A549 (cell line): ENCODE measurements around the gene LCN15.

Experiments used
- CTCF ChIP-seq: fragments of >200 bp; sonication (Bioruptor Twin); formaldehyde crosslinking; IDR thresholded peaks from 3 replicates; pipeline ENCODE4 v1.5.1; 2016
- FOSL2 ChIP-seq, 2 experiments: fragments of 450-650 bp in 1 of 2; fragments of >200 bp in 1 of 2; sonication (Bioruptor Twin) in 1 of 2; formaldehyde crosslinking; IDR thresholded peaks; 2 replicates each; pipeline versions ENCODE4 v1.5.0 to v1.6.1; 2016 to 2020; ENCODE audit warnings: mild to moderate bottlenecking in 1 of 2, moderate library complexity in 1 of 2
- JUNB ChIP-seq: fragments of >200 bp; sonication (Bioruptor Twin); formaldehyde crosslinking; IDR thresholded peaks from 2 replicates; pipeline ENCODE4 v1.6.1; 2016
- MAFK ChIP-seq: fragments of 450-650 bp; IDR thresholded peaks from 2 replicates; pipeline ENCODE4 v1.6.1; 2014; ENCODE audit not compliant: partially characterized antibody
- PHF8 ChIP-seq: fragments of 200-600 bp; sonication (generic); IDR thresholded peaks from 2 replicates; pipeline ENCODE4 v1.6.1; 2016; ENCODE audit warnings: low read depth, mild to moderate bottlenecking, antibody characterized with exemption, moderate library complexity, borderline replicate concordance
- RNF2 ChIP-seq: fragments of 200-600 bp; sonication (generic); IDR thresholded peaks from 2 replicates; pipeline ENCODE4 v1.6.1; 2016; ENCODE audit warnings: low read depth, mild to moderate bottlenecking, antibody characterized with exemption, moderate library complexity, borderline replicate concordance
- ZFP36 ChIP-seq: fragments of 450-650 bp; IDR thresholded peaks from 2 replicates; pipeline ENCODE4 v1.6.1; 2014; ENCODE audit warnings: borderline replicate concordance; ENCODE audit not compliant: partially characterized antibody

GRCh38 chr9:136744773-136745172 is 19.5 kb downstream of the LCN15 start:
- no peak for TF ChIP-seq MAFK
- TF ChIP-seq ZFP36, result no peak
- TF ChIP-seq CTCF, result no peak
- no peak for TF ChIP-seq PHF8
- no peak for TF ChIP-seq RNF2
- TF ChIP-seq JUNB, result no peak
- TF ChIP-seq FOSL2 (IDR thresholded peaks at IDR 0.05), result no peak
- no peak for TF ChIP-seq FOSL2 (CRISPR knock-in tag; IDR thresholded peaks at IDR 0.05)
